A549 (cell line): Measurements from ENCODE around the gene ERCC2. TPM values are rescaled to one million over a fixed set of nuclear protein-coding genes. Genes with fewer than 3 reads are reported as not detected.

Experiments
- ATAC-seq, 2 experiments: fragments of 200-7000 bp in 1 of 2; fragments of >200 bp in 1 of 2; cut with Nextera tagmentation in 1 of 2; cut with Tn5 transposase in 1 of 2; 3 replicates each; pipeline versions ENCODE4 v1.8.0 to v1.9.1; 2018 to 2020; ENCODE audit warnings: mild to moderate bottlenecking in 1 of 2, moderate library complexity in 1 of 2
- CTCF ChIA-PET: fragments of 300-600 bp; sonication (Branson Sonifier 250); formaldehyde crosslinking; extraction: SDS; loops from one replicate; lab custom pipeline; 2021; ENCODE audit warnings: antibody characterized with exemption, inconsistent platforms; lab: Yijun Ruan, JAX
- POLR2A ChIA-PET: fragments of 350-600 bp; formaldehyde crosslinking; extraction: SDS; loops from one replicate; lab custom pipeline; 2021; ENCODE audit warnings: antibody characterized with exemption, inconsistent platforms; lab: Yijun Ruan, JAX
- DNase-seq, 2 experiments: peaks; one replicate each; pipeline versions ENCODE4 v3.0.0 to v3.0.0-alpha.2; 2011 to 2016; ENCODE audit warnings: low read depth in 1 of 2, low spot score in 1 of 2
- FAIRE-seq: peaks from 2 replicates; lab custom pipeline; 2011; peaks lifted over from hg19 to GRCh38; lab: Jason Lieb, UNC
- H3K27ac ChIP-seq, 2 experiments: fragments of >200 bp; sonication (Bioruptor Twin); formaldehyde crosslinking; 3 replicates each; pipeline ENCODE4 v1.5.1; 2016 to 2017
- H3K4me1 ChIP-seq: fragments of >200 bp; sonication (Bioruptor Twin); formaldehyde crosslinking; 3 replicates; pipeline ENCODE4 v1.6.1; 2016
- H3K4me2 ChIP-seq: fragments of >200 bp; sonication (Bioruptor Twin); formaldehyde crosslinking; 3 replicates; pipeline ENCODE4 v1.6.1; 2016
- H3K4me3 ChIP-seq: fragments of >200 bp; sonication (Bioruptor Twin); formaldehyde crosslinking; 3 replicates; pipeline ENCODE4 v1.5.1; 2016
- H3K9me3 ChIP-seq: fragments of >200 bp; sonication (Bioruptor Twin); formaldehyde crosslinking; 3 replicates; pipeline ENCODE4 v1.6.1; 2016
- CHD2 ChIP-seq: fragments of 150-350 bp; IDR thresholded peaks from 2 replicates; pipeline ENCODE4 v1.6.1; 2014; ENCODE audit warnings: low read length; ENCODE audit not compliant: partially characterized antibody
- EHF ChIP-seq: fragments of 250-450 bp; sonication (Bioruptor Pico); IDR thresholded peaks from 2 replicates; pipeline ENCODE4 v1.5.0; 2020; ENCODE audit warnings: mild to moderate bottlenecking
- FOXS1 ChIP-seq: fragments of 250-450 bp; sonication (Bioruptor Pico); IDR thresholded peaks from 2 replicates; pipeline ENCODE4 v1.5.0; 2020; ENCODE audit warnings: mild to moderate bottlenecking, moderate library complexity
- JUN ChIP-seq, 2 experiments: fragments of >200 bp; sonication (Bioruptor Twin); formaldehyde crosslinking; IDR thresholded peaks; 2 replicates in 1 of 2; 3 replicates in 1 of 2; pipeline ENCODE4 v1.6.1; 2016 to 2017
- JUNB ChIP-seq: fragments of >200 bp; sonication (Bioruptor Twin); formaldehyde crosslinking; IDR thresholded peaks from 2 replicates; pipeline ENCODE4 v1.6.1; 2016
- KDM1A ChIP-seq: fragments of 200-600 bp; sonication (generic); IDR thresholded peaks from 2 replicates; pipeline ENCODE4 v1.6.1; 2016; ENCODE audit warnings: low read depth, mild to moderate bottlenecking
- MAZ ChIP-seq: fragments of 150-350 bp; IDR thresholded peaks from 2 replicates; pipeline ENCODE4 v1.6.1; 2014; ENCODE audit warnings: antibody characterized with exemption, low read depth, low read length, borderline replicate concordance
- MYC ChIP-seq: IDR thresholded peaks from 2 replicates; pipeline ENCODE4 v1.6.1; 2012; ENCODE audit warnings: mild to moderate bottlenecking, inconsistent platforms, low read length, improper control_type of control experiment, borderline replicate concordance
- NFE2L2 ChIP-seq: fragments of 150-350 bp; conservative IDR thresholded peaks from 2 replicates; pipeline ENCODE4 v1.6.1; 2014; ENCODE audit warnings: low read length
- PHF8 ChIP-seq: fragments of 200-600 bp; sonication (generic); IDR thresholded peaks from 2 replicates; pipeline ENCODE4 v1.6.1; 2016; ENCODE audit warnings: low read depth, mild to moderate bottlenecking, antibody characterized with exemption, moderate library complexity, borderline replicate concordance
- POLR2A ChIP-seq: IDR thresholded peaks from 2 replicates; pipeline ENCODE4 v1.6.1; 2012; ENCODE audit warnings: mild to moderate bottlenecking, low read length
- POLR2AphosphoS2 ChIP-seq: conservative IDR thresholded peaks from 2 replicates; pipeline ENCODE4 v1.6.1; 2012; ENCODE audit warnings: low read length, improper control_type of control experiment, inconsistent platforms
- RARB ChIP-seq: fragments of 250-450 bp; sonication (Bioruptor Pico); IDR thresholded peaks from 2 replicates; pipeline ENCODE4 v1.8.0; 2021; ENCODE audit warnings: mild to moderate bottlenecking, moderate library complexity
- ZFP36 ChIP-seq: fragments of 450-650 bp; IDR thresholded peaks from 2 replicates; pipeline ENCODE4 v1.6.1; 2014; ENCODE audit warnings: borderline replicate concordance; ENCODE audit not compliant: partially characterized antibody
- WGBS: methylation state at CpG from one replicate; pipeline ENCODE4 v1.1.6; 2017; ENCODE audit errors: missing lambda C conversion rate; 5-methylcytosine and 5-hydroxymethylcytosine counted together
- polyA plus RNA-seq, 4 experiments: library from polyadenylated mRNA; depleted of rRNA in 3 of 4; stranded (reverse); fragments of >200 nt; fragmentation: RNase III in 1 of 4; extraction: RNeasy Plus Mini Kit Qiagen cat#74134 plus additional on column Dnase treatment in 1 of 4; gene quantifications; 2 replicates in 3 of 4; 3 replicates in 1 of 4; pipeline ENCODE4 v1.2.3, GENCODE V29; 2011 to 2017
- TF ChIP-seq, protein P1 (sequence below): IDR thresholded peaks from 2 replicates; pipeline ENCODE4 v1.6.1; 2012; ENCODE audit warnings: low read depth, borderline replicate concordance
- TF ChIP-seq, protein P2 (sequence below): fragments of 200-600 bp; sonication (generic); IDR thresholded peaks from 2 replicates; pipeline ENCODE4 v1.6.1; 2016; ENCODE audit warnings: antibody characterized with exemption, mild to moderate bottlenecking, moderate library complexity
- TF ChIP-seq, protein P3 (sequence below): fragments of >200 bp; sonication (Bioruptor Twin); formaldehyde crosslinking; IDR thresholded peaks from 3 replicates; pipeline ENCODE4 v1.6.1; 2016
- TF ChIP-seq, protein P4 (sequence below): fragments of 250-450 bp; sonication (Bioruptor Pico); IDR thresholded peaks from 2 replicates; pipeline ENCODE4 v1.5.0; 2020; ENCODE audit warnings: low read depth, mild to moderate bottlenecking, moderate library complexity

Gene ERCC2
- polyA plus RNA-seq, 2 of the 4 experiments (the other 2 are of a cell fraction) = 12.9 to 19.8 TPM

DNA sequence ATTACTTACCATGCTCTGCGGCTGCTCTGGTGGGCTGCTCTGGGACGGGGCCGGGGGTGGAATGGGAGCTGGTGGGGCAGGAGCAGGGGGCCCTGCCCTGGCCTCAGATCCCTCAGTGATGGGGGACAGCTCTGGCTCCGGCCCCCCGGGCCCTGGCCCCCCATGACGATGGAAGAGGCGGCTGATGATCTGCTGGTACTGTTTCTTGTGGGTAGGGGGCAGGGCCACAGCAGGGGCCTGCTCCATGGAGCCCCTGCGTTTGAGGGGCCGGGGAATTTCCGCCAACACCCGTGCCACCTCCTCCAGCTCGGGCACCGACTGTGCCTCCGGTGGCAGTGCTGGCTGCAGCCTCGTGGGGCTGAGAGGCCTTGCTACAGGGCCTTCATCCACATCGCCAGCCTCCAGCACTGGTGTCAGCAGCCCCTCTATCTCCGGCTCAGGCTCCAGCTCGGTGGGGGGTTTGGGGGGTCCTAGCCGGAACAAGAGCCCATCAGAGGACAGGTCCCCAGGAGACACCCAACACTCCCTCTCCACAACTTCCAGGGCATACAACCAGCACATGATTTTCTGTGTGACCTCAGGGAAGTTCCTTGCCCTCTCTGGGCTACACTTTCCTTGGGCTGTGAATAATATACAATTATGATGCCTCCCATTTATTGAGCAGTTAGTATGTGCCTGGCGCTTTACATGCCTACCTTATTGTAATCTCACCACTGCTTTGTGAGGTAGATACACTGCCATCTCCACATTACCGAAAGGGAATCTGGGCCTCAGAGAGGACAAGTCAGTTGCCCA lies 21.7 kb upstream of the ERCC2 start:
- WGBS = 88% methylated on average over 21 of the region's 21 CpGs
- ChIA-PET CTCF (interaction anchor here (0.6 to 6.4 kb wide), 4 partner anchors 10 to 560 kb away, joined by 3 to 94 read pairs (median 4); partner anchors contain the start of gene PPP1R13L), POLR2A (no interaction called here)
- no peaks in the 10 kb centered on the region for H3K9me3 ChIP-seq
- ATAC-seq = peak in 1 of 2 experiments; percentile 14; a peak in 2 of 6 replicates
- peak; percentile 80 for TF ChIP-seq ZFP36
- no peak for TF ChIP-seq NFE2L2
- 0 out of 2 replicates have a peak, but pooled peaks have one; percentile 65 for TF ChIP-seq KDM1A
- TF ChIP-seq, protein P1, sequence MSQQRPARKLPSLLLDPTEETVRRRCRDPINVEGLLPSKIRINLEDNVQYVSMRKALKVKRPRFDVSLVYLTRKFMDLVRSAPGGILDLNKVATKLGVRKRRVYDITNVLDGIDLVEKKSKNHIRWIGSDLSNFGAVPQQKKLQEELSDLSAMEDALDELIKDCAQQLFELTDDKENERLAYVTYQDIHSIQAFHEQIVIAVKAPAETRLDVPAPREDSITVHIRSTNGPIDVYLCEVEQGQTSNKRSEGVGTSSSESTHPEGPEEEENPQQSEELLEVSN = no peak
- TF ChIP-seq, all 56 proteins: peak for 2
- no peaks in the 10 kb centered on the region for H3K4me1 ChIP-seq
- H3K4me3 ChIP-seq = no peak overlapping the region
- H3K4me2 ChIP-seq = no peak overlapping the region
- DNase-seq = no peak
- H3K27ac ChIP-seq = 0 out of 6 replicates have a peak overlapping the region, but pooled peaks of 1 of the 2 experiments have one; percentile 29
- FAIRE-seq = no peak

DNA sequence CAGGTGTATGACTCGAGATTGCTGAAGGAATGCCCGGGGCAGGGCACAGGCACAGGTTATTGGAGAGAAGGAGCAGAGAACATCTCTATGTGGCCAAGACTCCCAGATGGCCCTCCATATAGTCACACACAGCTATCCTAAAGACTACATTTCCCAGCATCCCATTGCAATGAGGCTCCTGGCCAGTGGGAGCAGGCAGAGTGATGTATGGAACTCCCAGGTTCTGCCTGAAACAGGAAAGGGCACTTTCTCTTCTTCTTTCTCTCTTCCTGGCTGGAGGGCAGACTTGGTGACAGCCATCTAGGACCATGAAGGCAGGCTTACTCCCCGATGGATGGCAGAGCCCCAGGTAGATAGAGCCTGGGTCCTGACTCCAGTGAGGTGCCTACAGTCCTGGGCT lies 21.0 kb upstream of the ERCC2 start:
- POLR2A ChIA-PET = interaction anchor here (0.5 kb wide), 1 partner anchor 34 kb away, joined by 3 read pairs; no protein-coding TSS in a partner anchor
- CTCF ChIA-PET = interaction anchor here (0.6 to 6.4 kb wide), 4 partner anchors 11 to 560 kb away, joined by 3 to 94 read pairs (median 4); partner anchors contain the start of gene PPP1R13L
- TF ChIP-seq, protein P2, sequence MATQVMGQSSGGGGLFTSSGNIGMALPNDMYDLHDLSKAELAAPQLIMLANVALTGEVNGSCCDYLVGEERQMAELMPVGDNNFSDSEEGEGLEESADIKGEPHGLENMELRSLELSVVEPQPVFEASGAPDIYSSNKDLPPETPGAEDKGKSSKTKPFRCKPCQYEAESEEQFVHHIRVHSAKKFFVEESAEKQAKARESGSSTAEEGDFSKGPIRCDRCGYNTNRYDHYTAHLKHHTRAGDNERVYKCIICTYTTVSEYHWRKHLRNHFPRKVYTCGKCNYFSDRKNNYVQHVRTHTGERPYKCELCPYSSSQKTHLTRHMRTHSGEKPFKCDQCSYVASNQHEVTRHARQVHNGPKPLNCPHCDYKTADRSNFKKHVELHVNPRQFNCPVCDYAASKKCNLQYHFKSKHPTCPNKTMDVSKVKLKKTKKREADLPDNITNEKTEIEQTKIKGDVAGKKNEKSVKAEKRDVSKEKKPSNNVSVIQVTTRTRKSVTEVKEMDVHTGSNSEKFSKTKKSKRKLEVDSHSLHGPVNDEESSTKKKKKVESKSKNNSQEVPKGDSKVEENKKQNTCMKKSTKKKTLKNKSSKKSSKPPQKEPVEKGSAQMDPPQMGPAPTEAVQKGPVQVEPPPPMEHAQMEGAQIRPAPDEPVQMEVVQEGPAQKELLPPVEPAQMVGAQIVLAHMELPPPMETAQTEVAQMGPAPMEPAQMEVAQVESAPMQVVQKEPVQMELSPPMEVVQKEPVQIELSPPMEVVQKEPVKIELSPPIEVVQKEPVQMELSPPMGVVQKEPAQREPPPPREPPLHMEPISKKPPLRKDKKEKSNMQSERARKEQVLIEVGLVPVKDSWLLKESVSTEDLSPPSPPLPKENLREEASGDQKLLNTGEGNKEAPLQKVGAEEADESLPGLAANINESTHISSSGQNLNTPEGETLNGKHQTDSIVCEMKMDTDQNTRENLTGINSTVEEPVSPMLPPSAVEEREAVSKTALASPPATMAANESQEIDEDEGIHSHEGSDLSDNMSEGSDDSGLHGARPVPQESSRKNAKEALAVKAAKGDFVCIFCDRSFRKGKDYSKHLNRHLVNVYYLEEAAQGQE = no peak
- no peak for TF ChIP-seq RARB (CRISPR knock-in tag)
- TF ChIP-seq POLR2AphosphoS2 = 0 out of 2 replicates have a peak, but pooled peaks have one; percentile 54
- no peak for TF ChIP-seq CHD2
- no peak for TF ChIP-seq FOXS1 (CRISPR knock-in tag)
- TF ChIP-seq MYC = no peak
- WGBS = 72% methylated on average over 3 of the region's 3 CpGs
- ATAC-seq (peak; percentile 94 to 96), DNase-seq (peak in 1 of 2 experiments; percentile 62), FAIRE-seq (peak; percentile 46)
- Histone ChIP-seq H3K9me3 (no peaks in the 10 kb centered on the region), H3K27ac (0 out of 6 replicates have a peak overlapping the region, but pooled peaks of 1 of the 2 experiments have one; percentile 29), H3K4me3 (no peak overlapping the region), H3K4me1 (no peaks in the 10 kb centered on the region), H3K4me2 (no peak overlapping the region)

DNA sequence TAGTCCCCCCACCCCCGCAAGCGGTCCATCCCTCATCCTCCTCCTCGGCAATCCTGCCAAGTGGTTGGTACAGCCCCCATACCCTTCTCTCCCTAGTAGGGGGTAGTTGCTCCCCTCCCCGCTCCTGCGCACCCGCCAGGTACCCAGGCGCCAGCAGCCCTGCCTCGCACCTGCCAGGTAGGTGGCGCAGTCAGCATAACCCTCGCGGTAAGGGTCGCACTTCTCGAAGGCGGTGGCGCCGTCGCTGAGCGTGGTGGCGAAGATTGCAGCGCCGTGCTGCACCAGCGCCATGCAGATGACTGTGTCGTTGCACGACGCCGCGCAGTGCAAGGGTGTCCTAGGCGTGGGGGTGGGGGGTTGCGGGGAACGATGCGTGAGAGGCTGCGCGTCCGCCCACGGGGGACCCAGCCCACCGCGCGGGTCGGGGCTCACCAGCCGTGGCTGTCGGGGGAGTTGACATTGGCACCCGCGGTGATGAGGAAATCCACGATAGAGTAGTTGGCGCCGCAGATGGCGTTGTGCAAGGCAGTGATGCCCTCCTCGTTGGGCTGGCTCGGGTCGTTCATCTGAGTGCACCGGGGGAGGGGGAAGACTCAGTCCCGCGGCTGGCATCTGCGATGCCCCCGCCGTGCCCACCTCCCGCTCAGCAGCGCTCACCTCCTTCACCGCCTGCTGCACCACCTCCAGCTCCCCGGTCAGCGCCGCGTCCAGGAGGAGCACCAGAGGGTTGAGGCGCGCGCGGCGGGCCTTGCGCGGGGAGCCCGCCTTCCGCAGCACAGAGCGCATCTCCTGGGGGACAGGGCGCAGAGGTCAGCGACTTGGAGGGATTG lies 15.2 kb upstream of the ERCC2 start:
- H3K9me3 ChIP-seq = no peaks in the 10 kb centered on the region
- POLR2A ChIA-PET = no interaction called here
- no peak overlapping the region for H3K4me2 ChIP-seq
- H3K27ac ChIP-seq = no peak overlapping the region
- no peak overlapping the region for H3K4me3 ChIP-seq
- ATAC-seq (peak in 1 of 2 experiments; percentile 15; a peak in 3 of 6 replicates), DNase-seq (no peak), FAIRE-seq (no peak)
- WGBS = 88% methylated on average over 62 of the region's 75 CpGs
- H3K4me1 ChIP-seq = no peaks in the 10 kb centered on the region
- CTCF ChIA-PET = interaction anchor here (1.3 to 3.4 kb wide), 2 partner anchors 18 to 93 kb away, joined by 4 to 17 read pairs; partner anchors contain the start of gene PPP1R13L
- TF ChIP-seq JUN (IDR thresholded peaks at IDR 0.05) = no peak
- TF ChIP-seq, protein P3, sequence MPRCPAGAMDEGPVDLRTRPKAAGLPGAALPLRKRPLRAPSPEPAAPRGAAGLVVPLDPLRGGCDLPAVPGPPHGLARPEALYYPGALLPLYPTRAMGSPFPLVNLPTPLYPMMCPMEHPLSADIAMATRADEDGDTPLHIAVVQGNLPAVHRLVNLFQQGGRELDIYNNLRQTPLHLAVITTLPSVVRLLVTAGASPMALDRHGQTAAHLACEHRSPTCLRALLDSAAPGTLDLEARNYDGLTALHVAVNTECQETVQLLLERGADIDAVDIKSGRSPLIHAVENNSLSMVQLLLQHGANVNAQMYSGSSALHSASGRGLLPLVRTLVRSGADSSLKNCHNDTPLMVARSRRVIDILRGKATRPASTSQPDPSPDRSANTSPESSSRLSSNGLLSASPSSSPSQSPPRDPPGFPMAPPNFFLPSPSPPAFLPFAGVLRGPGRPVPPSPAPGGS = no peak
- TF ChIP-seq, protein P4, sequence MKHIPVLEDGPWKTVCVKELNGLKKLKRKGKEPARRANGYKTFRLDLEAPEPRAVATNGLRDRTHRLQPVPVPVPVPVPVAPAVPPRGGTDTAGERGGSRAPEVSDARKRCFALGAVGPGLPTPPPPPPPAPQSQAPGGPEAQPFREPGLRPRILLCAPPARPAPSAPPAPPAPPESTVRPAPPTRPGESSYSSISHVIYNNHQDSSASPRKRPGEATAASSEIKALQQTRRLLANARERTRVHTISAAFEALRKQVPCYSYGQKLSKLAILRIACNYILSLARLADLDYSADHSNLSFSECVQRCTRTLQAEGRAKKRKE (CRISPR knock-in tag) = no peak
- TF ChIP-seq POLR2A = no peak
- no peak for TF ChIP-seq PHF8
- no peak for TF ChIP-seq MAZ
- TF ChIP-seq JUNB = no peak
- no peak for TF ChIP-seq EHF (CRISPR knock-in tag)
